ENCODE results near the gene ALLC. TPM values are rescaled to one million over a fixed set of nuclear protein-coding genes. Genes with fewer than 3 reads are reported as not detected.

The ALLC gene
- total RNA-seq, 1 donor from 2014 or later, result not detected

- Histone ChIP-seq H3K4me3 (ENCODE audit: low read depth, low read length) (no peak overlapping the region), H3K27me3 (ENCODE audit: control insufficient read depth, insufficient read depth, low read length) (no peaks in the 10 kb centered on the region), H3K36me3 (ENCODE audit: control insufficient read depth, insufficient read depth, low read length) (no peaks in the 10 kb centered on the region)
- no peak for DNase-seq (ENCODE audit: low read depth)
- no peak for FAIRE-seq
- TF ChIP-seq CTCF (IDR thresholded peaks at IDR 0.05; ENCODE audit: insufficient read depth, low read length, severe bottlenecking), result no peak
Measured at GRCh38 chr2:3747032-3747654, 89.1 kb downstream of the ALLC start.

- no peak for DNase-seq (ENCODE audit: low read depth)
- Histone ChIP-seq H3K27me3 (ENCODE audit: control insufficient read depth, insufficient read depth, low read length) (no peaks in the 10 kb centered on the region), H3K36me3 (ENCODE audit: control insufficient read depth, insufficient read depth, low read length) (no peaks in the 10 kb centered on the region), H3K4me3 (ENCODE audit: low read depth, low read length) (no peak overlapping the region)
- FAIRE-seq, result no peak
- TF ChIP-seq CTCF (IDR thresholded peaks at IDR 0.05; ENCODE audit: insufficient read depth, low read length, severe bottlenecking), result no peak
Measured at GRCh38 chr2:3747826-3748225, 89.8 kb downstream of the ALLC start.

- Histone ChIP-seq H3K27me3 (ENCODE audit: control insufficient read depth, insufficient read depth, low read length) (no peaks in the 10 kb centered on the region), H3K36me3 (ENCODE audit: control insufficient read depth, insufficient read depth, low read length) (no peaks in the 10 kb centered on the region), H3K4me3 (ENCODE audit: low read depth, low read length) (no peak overlapping the region)
- TF ChIP-seq CTCF (IDR thresholded peaks at IDR 0.05; ENCODE audit: insufficient read depth, low read length, severe bottlenecking), result no peak
- DNase-seq (ENCODE audit: low read depth) (no peak), FAIRE-seq (no peak)
Measured at GRCh38 chr2:3749201-3749600, 91.2 kb downstream of the ALLC start.

GRCh38 chr2:3751251-3751650 is 93.3 kb downstream of the ALLC start:
- no peak for DNase-seq (ENCODE audit: low read depth)
- Histone ChIP-seq H3K36me3 (ENCODE audit: control insufficient read depth, insufficient read depth, low read length) (no peaks in the 10 kb centered on the region), H3K27me3 (ENCODE audit: control insufficient read depth, insufficient read depth, low read length) (no peaks in the 10 kb centered on the region), H3K4me3 (ENCODE audit: low read depth, low read length) (no peak overlapping the region)
- TF ChIP-seq CTCF (IDR thresholded peaks at IDR 0.05; ENCODE audit: insufficient read depth, low read length, severe bottlenecking), result no peak
- no peak for FAIRE-seq

- H3K36me3 ChIP-seq (ENCODE audit: control insufficient read depth, insufficient read depth, low read length), result no peaks in the 10 kb centered on the region
- H3K27me3 ChIP-seq (ENCODE audit: control insufficient read depth, insufficient read depth, low read length), result no peaks in the 10 kb centered on the region
- no peak for FAIRE-seq
- DNase-seq (ENCODE audit: low read depth), result no peak
- TF ChIP-seq CTCF (IDR thresholded peaks at IDR 0.05; ENCODE audit: insufficient read depth, low read length, severe bottlenecking), result no peak
- no peak overlapping the region for H3K4me3 ChIP-seq (ENCODE audit: low read depth, low read length)
Measured at GRCh38 chr2:3751806-3752205, 93.8 kb downstream of the ALLC start.

Other genes starting within 250 kb of the ALLC start
- gene ADI1, start 138.7 kb upstream of the ALLC start, total RNA-seq, result 21.9 and 29.5 TPM in 2 replicates
- 43.1 and 51.9 TPM in 2 replicates for gene RNASEH1, start 99.9 kb upstream of the ALLC start, total RNA-seq
- gene RPS7, start 82.9 kb upstream of the ALLC start, total RNA-seq, result 1,493 and 1,994 TPM in 2 replicates
- gene COLEC11, start 63.1 kb upstream of the ALLC start, total RNA-seq, result 0.26 and 0.38 TPM in 2 replicates
- gene DCDC2C, start 45.4 kb downstream of the ALLC start, total RNA-seq, result not detected in 2 replicates